Panc1 (cell line): ENCODE measurements around the gene MEGF6. TPM values are rescaled to one million over a fixed set of nuclear protein-coding genes. Genes with fewer than 3 reads are reported as not detected.

Experiments
- ATAC-seq: fragments of 200-7000 bp; cut with Tn5 transposase; 2 replicates; pipeline ENCODE4 v1.9.1; 2020; ENCODE audit warnings: mild to moderate bottlenecking, moderate library complexity
- BruUV-seq: library from RNA; stranded (reverse); fragments of 400-500 nt; replicated peaks from 2 replicates; lab custom pipeline; 2021; lab: Mats Ljungman, UMichigan
- CTCF ChIA-PET: fragments of 300-600 bp; sonication (Branson Sonifier 250); formaldehyde crosslinking; loops from one replicate; lab custom pipeline; 2022; ENCODE audit warnings: antibody characterized with exemption; lab: Charles Lee
- POLR2A ChIA-PET: fragments of 300-600 bp; sonication (Branson Sonifier 250); formaldehyde crosslinking; loops from one replicate; lab custom pipeline; 2022; ENCODE audit warnings: antibody characterized with exemption; lab: Charles Lee
- DNase-seq: peaks from one replicate; pipeline ENCODE4 v3.0.0-alpha.2; 2010; ENCODE audit warnings: low read depth, low spot score
- H3K27ac ChIP-seq: 2 replicates; pipeline ENCODE4 v1.5.1; 2011; ENCODE audit warnings: mild to moderate bottlenecking, low read length, inconsistent platforms
- H3K27me3 ChIP-seq: fragments of 200-500 bp; sonication (Bioruptor generic); 2 replicates; pipeline ENCODE4 v1.6.0; 2014; ENCODE audit warnings: low read length, inconsistent platforms; ENCODE audit not compliant: control insufficient read depth, insufficient read depth
- H3K36me3 ChIP-seq: fragments of 200-500 bp; sonication (Bioruptor generic); 2 replicates; pipeline ENCODE4 v1.5.1; 2014; ENCODE audit warnings: inconsistent platforms, mild to moderate bottlenecking, low read length, moderate library complexity; ENCODE audit not compliant: control insufficient read depth, insufficient read depth
- H3K4me1 ChIP-seq: 2 replicates; pipeline ENCODE4 v1.5.1; 2011; ENCODE audit warnings: inconsistent platforms, mild to moderate bottlenecking, low read length, moderate library complexity; ENCODE audit not compliant: control insufficient read depth, insufficient read depth
- H3K4me3 ChIP-seq, 2 experiments: 2 replicates each; pipeline ENCODE4 v1.5.1; 2011 to 2012; ENCODE audit warnings: low read depth in 2 of 2, low read length in 2 of 2, mild to moderate bottlenecking in 2 of 2, inconsistent platforms in 1 of 2, moderate library complexity in 1 of 2
- H3K9me3 ChIP-seq: fragments of 200-500 bp; sonication (Bioruptor generic); 2 replicates; pipeline ENCODE4 v1.5.1; 2014; ENCODE audit warnings: low read depth, mild to moderate bottlenecking, inconsistent platforms, low read length, moderate library complexity; ENCODE audit not compliant: control insufficient read depth, insufficient read depth
- CTCF ChIP-seq: fragments of 450-650 bp; IDR thresholded peaks from 2 replicates; pipeline ENCODE4 v1.5.1; 2017; ENCODE audit warnings: mild to moderate bottlenecking
- POLR2AphosphoS5 ChIP-seq: IDR thresholded peaks from 2 replicates; pipeline ENCODE4 v1.6.1; 2012; ENCODE audit warnings: mild to moderate bottlenecking, low read depth, low read length, moderate library complexity
- REST ChIP-seq, 2 experiments: IDR thresholded peaks; 2 replicates each; pipeline ENCODE4 v1.6.1; 2011 to 2012; ENCODE audit warnings: low read depth in 2 of 2, control low read depth in 1 of 2, low read length in 1 of 2, mild to moderate bottlenecking in 1 of 2, moderate library complexity in 1 of 2; ENCODE audit not compliant: insufficient read depth in 1 of 2
- SIN3A ChIP-seq: IDR thresholded peaks from 2 replicates; pipeline ENCODE4 v1.6.1; 2012; ENCODE audit warnings: low read depth, mild to moderate bottlenecking, low read length, moderate library complexity, borderline replicate concordance; ENCODE audit not compliant: insufficient read depth
- TCF7L2 ChIP-seq: IDR thresholded peaks from 2 replicates; pipeline ENCODE4 v1.6.1; 2011; ENCODE audit warnings: mild to moderate bottlenecking, low read depth, low read length, inconsistent platforms
- in situ Hi-C: cut with HindIII; loops from 2 replicates; pipeline ENCODE4 v1.10.0; 2016; ENCODE audit warnings: low sequenced_read_pairs, low pct_unique_long_range_greater_than_20kb
- intact Hi-C: fragments of 100-400 bp; cut with micrococcal nuclease; formaldehyde crosslinking; loops from one replicate; pipeline ENCODE4 v1.10.0; 2022; ENCODE audit not compliant: unreplicated experiment
- total RNA-seq: library from RNA; stranded (reverse); gene quantifications from one replicate; pipeline ENCODE4 v1.2.1, GENCODE V29; 2021; ENCODE audit not compliant: unreplicated experiment

MEGF6 gene
- total RNA-seq, 1 experiment from 2014 or later, result 32.6 TPM

- Histone ChIP-seq H3K36me3 (no peaks in the 10 kb centered on the region), H3K4me1 (peaks cover 15% of the 10 kb centered on the region), H3K27ac (no peak overlapping the region), H3K4me3 (no peak overlapping the region), H3K9me3 (no peaks in the 10 kb centered on the region), H3K27me3 (no peaks in the 10 kb centered on the region)
- intact Hi-C loops (no loop called here), in situ Hi-C loops (no loop called here)
- ChIA-PET CTCF (interaction anchor here (0.6 to 1.4 kb wide), 5 partner anchors 16 to 306 kb away, joined by 3 to 5 read pairs (median 4); no protein-coding TSS in a partner anchor), POLR2A (no interaction called here)
- no TSS peak for BruUV-seq
- TF ChIP-seq TCF7L2, result no peak
- TF ChIP-seq SIN3A, result no peak
- no peak for TF ChIP-seq REST (IDR thresholded peaks at IDR 0.05; ENCODE audit: insufficient read depth in 1 of 2, low read depth in 2 of 2, low read length in 1 of 2)
- no peak for TF ChIP-seq CTCF
- no peak for TF ChIP-seq POLR2AphosphoS5
- ATAC-seq (no peak), DNase-seq (no peak)
Measured at GRCh38 chr1:3469104-3469848, 142.0 kb downstream of the MEGF6 start.

- BruUV-seq, result no TSS peak
- peaks cover 11% of the 10 kb centered on the region for H3K4me1 ChIP-seq
- ATAC-seq (no peak), DNase-seq (no peak)
- no peaks in the 10 kb centered on the region for H3K27me3 ChIP-seq
- no peaks in the 10 kb centered on the region for H3K36me3 ChIP-seq
- intact Hi-C loops (no loop called here), in situ Hi-C loops (no loop called here)
- H3K27ac ChIP-seq, result no peak overlapping the region
- ChIA-PET POLR2A (no interaction called here), CTCF (interaction anchor here (0.7 to 1.4 kb wide), 3 partner anchors 16 to 307 kb away, joined by 3 to 5 read pairs (median 5); no protein-coding TSS in a partner anchor)
- H3K9me3 ChIP-seq, result no peaks in the 10 kb centered on the region
- no peak overlapping the region for H3K4me3 ChIP-seq
- no peak for TF ChIP-seq POLR2AphosphoS5
- no peak for TF ChIP-seq CTCF
- TF ChIP-seq TCF7L2, result no peak
- TF ChIP-seq SIN3A, result no peak
- TF ChIP-seq REST (IDR thresholded peaks at IDR 0.05; ENCODE audit: insufficient read depth in 1 of 2, low read depth in 2 of 2, low read length in 1 of 2), result no peak
Measured at GRCh38 chr1:3468236-3469103, 142.8 kb downstream of the MEGF6 start.
